Adipocyte (in vitro differentiated cells): Measurements from ENCODE around the gene CABLES1.

Experiments
- DNase-seq: peaks from one replicate; pipeline ENCODE4 v3.0.0-alpha.2; 2015; ENCODE audit warnings: low read depth
- H3K27me3 ChIP-seq: replicated peaks from 2 replicates; pipeline ENCODE4 v1.7.0; 2013; ENCODE audit warnings: mild to moderate bottlenecking, low read length, moderate library complexity; ENCODE audit not compliant: control insufficient read depth, insufficient read depth
- H3K36me3 ChIP-seq: 2 replicates; pipeline ENCODE4 v1.7.0; 2013; ENCODE audit warnings: low read length, mild to moderate bottlenecking, moderate library complexity; ENCODE audit not compliant: control insufficient read depth, insufficient read depth, severe bottlenecking
- H3K4me1 ChIP-seq: 2 replicates; pipeline ENCODE4 v1.7.0; 2013; ENCODE audit warnings: mild to moderate bottlenecking, low read length, moderate library complexity; ENCODE audit not compliant: control insufficient read depth, insufficient read depth
- H3K4me3 ChIP-seq: 2 replicates; pipeline ENCODE4 v1.7.0; 2013; ENCODE audit warnings: mild to moderate bottlenecking, low read length, moderate library complexity
- H3K9ac ChIP-seq: 2 replicates; pipeline ENCODE4 v1.7.0; 2013; ENCODE audit warnings: mild to moderate bottlenecking, low read length, moderate library complexity
- H3K9me3 ChIP-seq: 2 replicates; pipeline ENCODE4 v1.7.0; 2013; ENCODE audit warnings: mild to moderate bottlenecking, low read length, moderate library complexity; ENCODE audit not compliant: control insufficient read depth

The CABLES1 gene

DNA sequence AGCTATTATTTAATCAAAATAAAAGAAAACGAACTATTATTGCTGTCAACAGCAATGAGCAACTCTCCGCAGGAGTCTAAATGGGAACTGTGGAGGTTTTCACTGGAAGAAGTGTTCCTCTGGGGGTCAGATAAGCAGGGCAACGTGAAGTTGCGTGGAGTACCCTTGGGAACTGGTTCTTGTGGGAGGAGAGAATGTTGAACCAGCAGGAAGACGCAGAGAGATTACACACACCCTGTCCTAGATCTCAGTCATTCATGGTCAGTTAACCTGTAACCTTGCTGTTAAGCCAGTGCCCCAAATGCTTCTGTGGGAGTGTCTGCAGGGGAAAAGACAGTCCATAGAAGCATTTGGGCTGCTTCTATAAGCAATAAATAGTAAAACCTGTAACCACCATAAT is 20.4 kb upstream of the CABLES1 start:
- no peak for DNase-seq
- peaks cover 5% of the 10 kb centered on the region for H3K9me3 ChIP-seq
- H3K4me1 ChIP-seq = peaks cover 17% of the 10 kb centered on the region
- peak overlapping the region; percentile 18 for H3K9ac ChIP-seq
- H3K27me3 ChIP-seq = no peaks in the 10 kb centered on the region
- H3K36me3 ChIP-seq = no peaks in the 10 kb centered on the region
- peak overlapping the region; percentile 13 for H3K4me3 ChIP-seq

DNA sequence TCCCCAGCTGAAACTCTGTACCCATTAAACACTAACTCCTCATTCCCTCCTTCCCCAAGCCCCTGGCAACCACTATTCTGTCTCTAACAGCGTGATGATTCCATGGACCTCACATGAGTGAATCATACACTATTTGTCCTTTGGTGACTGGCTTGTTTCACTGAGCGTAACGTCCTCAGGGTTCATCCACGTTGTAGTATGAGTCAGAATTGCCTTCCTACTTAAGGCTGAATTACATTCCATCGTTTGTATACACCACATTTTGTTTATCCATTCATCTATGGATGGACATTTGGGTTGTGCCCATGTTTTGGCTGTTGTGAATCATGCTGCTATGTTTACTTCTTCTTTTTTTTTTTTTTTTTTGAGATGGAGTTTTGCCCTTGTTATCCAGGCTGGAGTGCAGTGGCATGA is 19.6 kb upstream of the CABLES1 start:
- H3K9me3 ChIP-seq = peaks cover 5% of the 10 kb centered on the region
- no peaks in the 10 kb centered on the region for H3K27me3 ChIP-seq
- DNase-seq = peak; percentile 90
- H3K4me3 ChIP-seq = no peak overlapping the region
- H3K9ac ChIP-seq = no peak overlapping the region
- peaks cover 17% of the 10 kb centered on the region for H3K4me1 ChIP-seq
- H3K36me3 ChIP-seq = no peaks in the 10 kb centered on the region

DNA sequence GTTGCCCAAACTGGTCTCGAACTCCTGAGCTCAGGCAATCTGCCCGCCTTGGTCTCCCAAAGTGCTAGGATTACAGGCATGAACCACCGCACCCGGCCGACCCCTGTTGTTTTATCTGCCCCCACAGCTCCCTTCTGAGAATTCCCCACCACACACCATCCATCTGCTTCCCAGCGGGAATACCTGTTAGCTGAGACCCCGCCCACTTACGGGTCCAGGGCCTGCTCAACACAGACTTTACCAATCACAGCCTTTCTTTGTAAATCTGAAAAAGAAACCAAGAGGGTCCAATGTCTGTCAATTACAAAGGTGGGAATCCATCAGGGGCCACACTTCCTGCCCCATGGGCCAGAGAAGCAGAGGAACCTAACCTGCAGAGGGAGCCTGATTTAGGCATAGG is 14.2 kb upstream of the CABLES1 start:
- Histone ChIP-seq H3K9ac (no peak overlapping the region), H3K9me3 (no peaks in the 10 kb centered on the region)
- no peak for DNase-seq

DNA sequence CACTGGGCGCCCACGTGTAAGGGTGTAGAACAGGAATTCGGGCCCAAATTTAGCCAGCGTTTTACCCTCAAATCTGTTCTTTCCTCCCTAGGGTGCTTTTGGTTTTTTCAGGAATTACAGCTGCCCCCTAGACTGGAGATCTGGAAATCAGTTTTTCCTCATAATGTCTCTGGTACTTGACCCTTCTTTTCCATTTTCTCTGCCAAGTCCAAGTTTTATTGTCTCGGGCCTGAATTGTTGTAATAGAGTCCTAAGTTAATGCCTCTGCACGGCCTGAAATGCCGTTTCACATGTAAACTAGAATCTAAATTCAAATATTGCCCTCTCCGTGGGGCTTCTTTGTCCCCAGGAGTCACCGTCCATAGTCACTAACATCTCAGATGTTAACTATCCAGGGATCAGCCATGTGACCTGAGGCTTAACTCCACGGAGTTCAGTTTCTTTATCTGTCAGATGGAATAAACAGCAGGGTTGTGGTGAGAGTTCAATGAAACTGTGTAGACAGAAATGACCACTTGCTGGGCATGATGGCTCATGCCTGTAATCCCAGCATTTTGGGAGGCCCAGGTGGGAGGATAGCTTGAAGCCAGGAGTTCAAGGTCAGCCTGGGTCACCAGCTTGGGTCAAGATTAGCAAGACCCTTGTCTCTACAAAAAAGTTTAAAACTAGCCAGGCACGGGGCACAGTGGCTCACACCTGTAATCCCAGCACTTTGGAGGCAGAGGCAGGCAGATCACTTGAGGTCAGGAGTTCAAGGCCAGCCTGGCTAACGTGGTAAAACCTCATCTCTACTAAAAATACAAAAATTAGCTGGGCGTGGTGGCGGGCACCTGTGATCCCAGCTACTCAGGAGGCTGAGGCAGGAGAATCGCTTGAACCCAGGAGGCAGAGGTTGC is 12.7 kb upstream of the CABLES1 start:
- no peaks in the 10 kb centered on the region for H3K9me3 ChIP-seq
- no peak for DNase-seq
- no peaks in the 10 kb centered on the region for H3K36me3 ChIP-seq
- peaks cover 9% of the 10 kb centered on the region for H3K4me1 ChIP-seq
- no peaks in the 10 kb centered on the region for H3K27me3 ChIP-seq
- no peak overlapping the region for H3K4me3 ChIP-seq
- peak overlapping the region; percentile 59 for H3K9ac ChIP-seq

More for the DNA sequence above, 14.2 kb upstream of the CABLES1 start:
- no peak overlapping the region for H3K4me3 ChIP-seq
- no peaks in the 10 kb centered on the region for H3K36me3 ChIP-seq
- H3K4me1 ChIP-seq = peaks cover 9% of the 10 kb centered on the region
- no peaks in the 10 kb centered on the region for H3K27me3 ChIP-seq

DNA sequence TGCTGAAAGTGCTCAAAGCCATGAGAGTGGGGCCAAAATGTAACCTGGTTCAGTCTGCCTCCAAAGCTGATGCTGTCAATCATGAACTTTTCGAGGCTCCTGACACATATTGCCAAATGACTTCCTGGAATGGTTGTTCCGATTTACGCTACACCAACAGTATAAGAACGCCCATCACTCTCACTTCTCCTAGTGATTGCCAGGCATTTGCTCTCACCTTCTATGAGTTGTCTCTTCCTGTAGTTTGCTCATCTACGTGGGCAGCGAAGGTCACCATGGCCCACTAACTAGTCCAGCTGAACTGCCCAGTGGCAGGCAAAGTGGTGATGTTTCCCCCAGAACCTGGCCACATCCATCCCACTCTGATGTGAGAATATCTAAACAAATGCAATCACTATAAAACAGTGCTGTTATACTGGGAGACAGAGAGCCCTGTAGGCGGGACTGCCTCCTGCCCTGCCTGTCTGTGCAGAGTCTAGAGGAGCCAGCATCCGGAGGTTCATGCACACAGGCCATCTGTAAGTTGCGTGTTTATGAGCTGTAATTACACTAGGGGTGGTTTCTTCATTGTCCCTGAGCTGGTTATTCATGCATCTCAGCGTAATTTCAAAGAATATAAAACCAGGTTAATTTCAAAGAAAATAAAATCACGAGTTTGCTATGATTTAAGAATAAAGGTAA is 8.8 kb upstream of the CABLES1 start:
- DNase-seq = no peak
- Histone ChIP-seq H3K36me3 (no peaks in the 10 kb centered on the region), H3K27me3 (no peaks in the 10 kb centered on the region), H3K9me3 (no peaks in the 10 kb centered on the region), H3K4me3 (no peak overlapping the region), H3K4me1 (peaks cover 20% of the 10 kb centered on the region), H3K9ac (no peak overlapping the region)

DNA sequence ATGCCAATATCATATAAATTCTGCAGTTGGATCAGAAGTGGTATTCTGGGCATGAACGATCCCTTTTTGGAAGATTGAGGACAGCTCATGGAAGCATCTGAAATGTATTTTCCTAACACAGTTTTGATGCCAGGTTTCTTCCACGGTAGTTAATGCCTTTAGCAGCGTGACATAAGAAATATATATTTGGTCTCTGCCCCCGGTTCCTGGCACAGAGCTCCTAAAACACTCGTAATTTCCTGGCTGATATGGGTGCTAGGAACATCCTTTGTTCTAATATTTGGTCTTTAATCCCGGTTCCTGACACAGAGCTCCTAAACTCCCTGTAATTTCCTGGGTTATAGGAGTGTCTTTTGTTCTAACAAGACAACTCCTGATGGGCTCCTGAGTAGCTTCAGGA is 8.2 kb upstream of the CABLES1 start:
- H3K36me3 ChIP-seq = no peaks in the 10 kb centered on the region
- no peaks in the 10 kb centered on the region for H3K9me3 ChIP-seq
- H3K4me1 ChIP-seq = peaks cover 20% of the 10 kb centered on the region
- no peaks in the 10 kb centered on the region for H3K27me3 ChIP-seq
- DNase-seq = no peak
- no peak overlapping the region for H3K4me3 ChIP-seq
- no peak overlapping the region for H3K9ac ChIP-seq

DNA sequence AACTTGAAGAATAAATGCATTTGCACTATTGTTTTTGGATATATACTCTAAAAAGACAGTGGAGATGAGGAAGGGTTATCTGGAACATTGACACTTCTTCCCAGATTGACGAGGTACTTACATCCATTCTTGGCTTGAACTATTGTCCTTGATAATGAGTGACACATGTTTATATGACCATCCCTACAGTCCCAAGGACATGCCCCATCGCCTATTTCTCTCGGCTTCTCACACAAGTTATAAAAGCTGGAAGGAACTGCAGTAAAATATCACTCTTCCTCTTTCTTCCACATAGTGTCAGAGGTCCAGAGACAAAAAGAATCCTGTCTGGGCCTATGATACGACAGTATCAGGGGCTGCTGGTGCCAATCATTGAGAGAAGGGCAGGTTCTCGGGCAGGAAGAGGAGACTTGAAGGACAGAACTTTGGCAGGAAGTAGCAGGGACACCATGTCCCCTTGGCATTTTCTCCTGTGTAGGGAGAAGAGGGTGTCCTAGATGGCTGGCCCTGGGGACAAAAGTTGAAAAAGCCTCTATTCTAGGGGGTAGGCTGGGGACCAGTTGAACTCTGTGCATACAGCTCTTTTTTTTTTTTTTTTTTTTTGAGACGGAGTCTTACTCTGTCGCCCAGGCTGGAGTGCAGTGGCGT is 5.8 kb upstream of the CABLES1 start:
- H3K4me3 ChIP-seq = no peak overlapping the region
- no peak for DNase-seq
- H3K4me1 ChIP-seq = peaks cover 19% of the 10 kb centered on the region
- H3K9me3 ChIP-seq = no peaks in the 10 kb centered on the region
- H3K9ac ChIP-seq = no peak overlapping the region
- H3K36me3 ChIP-seq = no peaks in the 10 kb centered on the region
- H3K27me3 ChIP-seq = no peaks in the 10 kb centered on the region

DNA sequence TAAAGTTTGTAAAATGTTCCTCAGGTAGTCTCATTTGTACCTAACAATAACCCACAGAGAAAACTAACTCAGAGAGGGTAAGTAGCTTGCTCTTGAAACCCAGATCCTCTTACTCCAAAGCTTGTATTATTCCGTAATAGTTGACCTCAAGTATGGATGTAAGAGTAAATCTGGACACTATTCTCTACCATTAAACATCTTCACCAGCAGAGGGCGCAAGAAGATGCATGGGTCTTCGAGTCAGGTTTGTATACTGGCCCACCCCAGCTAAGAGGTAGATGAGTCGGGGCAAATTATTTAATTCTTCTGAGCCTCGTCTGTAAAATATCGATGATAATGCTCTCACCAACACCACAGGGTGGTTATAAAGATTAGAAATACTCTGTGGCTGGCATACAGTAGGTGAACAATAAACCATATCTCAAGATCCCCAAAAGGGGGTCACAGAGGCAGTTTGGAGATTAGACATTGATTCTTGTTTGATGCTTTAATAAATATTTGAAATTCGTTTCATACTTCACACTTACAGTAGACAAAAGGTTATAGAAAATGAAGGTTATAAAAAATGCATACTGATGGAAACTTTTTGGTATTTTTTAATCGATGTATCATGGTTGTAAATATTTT is 3.5 kb upstream of the CABLES1 start:
- DNase-seq = peak; percentile 91
- Histone ChIP-seq H3K4me3 (no peak overlapping the region), H3K9ac (no peak overlapping the region), H3K36me3 (no peaks in the 10 kb centered on the region), H3K4me1 (peaks cover 25% of the 10 kb centered on the region), H3K27me3 (no peaks in the 10 kb centered on the region), H3K9me3 (no peaks in the 10 kb centered on the region)

DNA sequence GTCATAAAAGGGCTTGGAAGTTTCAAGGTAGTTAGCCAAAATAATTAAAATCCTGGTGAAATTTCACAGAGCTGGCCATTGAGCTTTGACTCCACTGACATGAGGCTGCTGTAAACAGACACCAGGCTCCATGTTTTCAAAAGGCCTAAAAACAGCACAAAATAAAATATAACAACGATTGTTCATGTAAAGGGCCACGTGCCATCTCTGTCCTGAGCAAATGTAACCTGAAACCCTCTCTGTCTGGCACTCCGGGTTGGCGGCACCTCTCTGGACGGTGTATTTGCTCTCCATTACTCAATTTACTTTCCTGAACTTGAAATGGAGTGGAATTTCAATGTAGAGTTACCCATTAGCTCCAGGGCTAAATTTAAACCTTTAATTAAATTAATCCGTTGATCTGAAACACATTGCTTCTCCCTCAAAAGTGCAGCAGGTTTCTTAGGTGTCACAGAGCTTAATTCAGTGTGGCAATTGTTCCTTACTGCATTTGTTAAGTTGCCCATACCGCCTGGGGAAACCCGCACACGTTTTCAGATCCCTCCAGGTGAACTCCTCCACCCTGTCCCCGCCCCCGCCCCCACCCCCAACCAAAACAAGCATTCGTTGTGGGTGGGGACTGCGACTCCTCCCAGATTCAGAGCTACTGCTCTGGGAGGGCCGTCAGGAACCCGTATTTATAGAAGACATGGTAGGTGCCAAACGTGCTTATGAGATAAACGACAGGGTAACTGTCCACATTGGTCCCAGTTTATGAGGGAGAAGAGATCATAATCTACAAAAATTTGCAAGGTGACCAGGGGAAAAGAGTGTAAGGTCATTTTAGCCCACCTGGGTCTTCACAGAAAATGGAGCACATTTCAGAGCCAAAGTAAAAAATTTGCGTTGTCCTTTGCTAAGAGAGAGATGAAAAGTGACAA is 1.2 kb upstream of the CABLES1 start:
- Histone ChIP-seq H3K9me3 (no peaks in the 10 kb centered on the region), H3K4me1 (peaks cover 43% of the 10 kb centered on the region), H3K36me3 (peaks cover 2% of the 10 kb centered on the region), H3K4me3 (peak overlapping the region; percentile 85), H3K27me3 (no peaks in the 10 kb centered on the region), H3K9ac (peak overlapping the region; percentile 93)
- DNase-seq = no peak

DNA sequence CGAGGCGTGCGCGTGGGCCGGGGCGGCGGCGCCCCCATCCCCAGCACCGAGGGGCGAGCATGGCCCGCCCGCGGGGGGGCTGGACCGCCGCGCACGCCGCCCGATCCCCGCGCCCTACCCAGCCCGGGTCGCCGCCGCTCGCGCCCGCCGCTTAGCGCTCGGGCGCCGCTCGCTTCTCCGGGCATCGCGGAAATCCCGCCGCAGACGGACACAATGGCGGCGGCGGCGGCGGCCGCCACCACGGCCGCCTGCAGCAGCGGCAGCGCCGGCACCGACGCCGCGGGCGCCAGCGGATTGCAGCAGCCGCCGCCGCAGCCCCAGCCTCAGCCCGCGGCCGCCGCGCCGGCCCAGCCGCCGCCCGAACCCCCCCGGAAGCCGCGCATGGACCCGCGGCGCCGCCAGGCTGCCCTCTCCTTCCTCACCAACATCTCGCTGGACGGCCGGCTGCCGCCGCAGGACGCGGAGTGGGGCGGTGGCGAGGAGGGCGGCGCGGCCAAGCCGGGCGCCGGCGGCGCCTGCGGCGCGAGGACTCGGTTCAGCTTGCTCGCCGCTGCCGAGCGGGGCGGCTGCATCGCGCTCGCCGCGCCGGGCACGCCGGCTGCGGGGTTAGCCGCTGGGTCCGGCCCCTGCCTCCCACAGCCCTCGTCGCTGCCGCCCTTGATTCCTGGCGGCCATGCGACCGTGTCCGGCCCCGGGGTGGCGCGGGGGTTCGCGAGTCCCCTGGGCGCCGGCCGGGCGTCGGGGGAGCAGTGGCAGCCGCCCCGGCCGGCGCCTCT is 453 bp downstream of the CABLES1 start:
- no peaks in the 10 kb centered on the region for H3K9me3 ChIP-seq
- H3K4me3 ChIP-seq = peak overlapping the region; percentile 85
- peak; percentile 69 for DNase-seq

More for the DNA sequence above, 453 bp downstream of the CABLES1 start:
- H3K27me3 ChIP-seq = no peaks in the 10 kb centered on the region
- H3K9ac ChIP-seq = peak overlapping the region; percentile 93
- H3K4me1 ChIP-seq = peaks cover 43% of the 10 kb centered on the region
- peaks cover 12% of the 10 kb centered on the region for H3K36me3 ChIP-seq
